Astrocyte (in vitro differentiated cells and primary cell): ENCODE data around the gene ACSF3.
"Not testable (repeated sequence)": the region's sequence is repeated elsewhere in the genome, so short reads cannot be mapped to it uniquely, and the experiment has no call there.

Experiments
- EZH2 ChIP-seq: IDR thresholded peaks from 2 replicates; pipeline ENCODE4 v1.6.1; 2012; ENCODE audit warnings: mild to moderate bottlenecking, low read length, inconsistent platforms; ENCODE audit not compliant: insufficient read depth
- TF ChIP-seq, protein P1 (sequence below): IDR thresholded peaks from 2 replicates; pipeline ENCODE4 v1.5.1; 2011; ENCODE audit warnings: low read depth, mild to moderate bottlenecking, inconsistent platforms, low read length, moderate library complexity; ENCODE audit not compliant: insufficient read depth

DNA sequence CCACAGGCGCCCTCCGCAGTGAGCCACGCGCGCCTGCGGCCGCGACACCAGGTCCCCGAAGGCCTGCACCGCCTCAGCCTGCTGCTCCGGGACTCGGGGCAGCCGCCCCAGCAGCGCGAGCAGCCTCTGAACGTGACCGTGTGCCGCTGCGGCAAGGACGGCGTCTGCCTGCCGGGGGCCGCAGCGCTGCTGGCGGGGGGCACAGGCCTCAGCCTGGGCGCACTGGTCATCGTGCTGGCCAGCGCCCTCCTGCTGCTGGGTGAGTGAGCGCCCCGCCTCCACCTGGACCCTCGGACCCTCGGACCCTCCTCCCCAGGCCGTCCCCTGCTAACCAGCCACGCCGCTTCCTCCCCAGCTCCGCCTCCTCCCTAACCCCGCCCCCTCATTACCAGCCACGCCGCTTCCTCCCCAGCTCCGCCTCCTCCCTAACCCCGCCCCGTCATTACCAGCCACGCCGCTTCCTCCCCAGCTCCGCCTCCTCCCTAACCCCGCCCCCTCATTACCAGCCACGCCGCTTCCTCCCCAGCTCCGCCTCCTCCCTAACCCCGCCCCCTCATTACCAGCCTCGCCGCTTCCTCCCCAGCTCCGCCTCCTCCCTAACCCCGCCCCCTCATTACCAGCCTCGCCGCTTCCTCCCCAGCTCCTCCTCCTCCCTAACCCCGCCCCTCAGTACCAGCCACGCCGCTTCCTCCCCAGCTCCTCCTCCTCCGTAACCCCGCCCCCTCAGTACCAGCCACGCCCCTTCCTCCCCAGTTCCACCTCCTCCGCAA lies 98.7 kb downstream of the ACSF3 start:
- TF ChIP-seq, protein P1, sequence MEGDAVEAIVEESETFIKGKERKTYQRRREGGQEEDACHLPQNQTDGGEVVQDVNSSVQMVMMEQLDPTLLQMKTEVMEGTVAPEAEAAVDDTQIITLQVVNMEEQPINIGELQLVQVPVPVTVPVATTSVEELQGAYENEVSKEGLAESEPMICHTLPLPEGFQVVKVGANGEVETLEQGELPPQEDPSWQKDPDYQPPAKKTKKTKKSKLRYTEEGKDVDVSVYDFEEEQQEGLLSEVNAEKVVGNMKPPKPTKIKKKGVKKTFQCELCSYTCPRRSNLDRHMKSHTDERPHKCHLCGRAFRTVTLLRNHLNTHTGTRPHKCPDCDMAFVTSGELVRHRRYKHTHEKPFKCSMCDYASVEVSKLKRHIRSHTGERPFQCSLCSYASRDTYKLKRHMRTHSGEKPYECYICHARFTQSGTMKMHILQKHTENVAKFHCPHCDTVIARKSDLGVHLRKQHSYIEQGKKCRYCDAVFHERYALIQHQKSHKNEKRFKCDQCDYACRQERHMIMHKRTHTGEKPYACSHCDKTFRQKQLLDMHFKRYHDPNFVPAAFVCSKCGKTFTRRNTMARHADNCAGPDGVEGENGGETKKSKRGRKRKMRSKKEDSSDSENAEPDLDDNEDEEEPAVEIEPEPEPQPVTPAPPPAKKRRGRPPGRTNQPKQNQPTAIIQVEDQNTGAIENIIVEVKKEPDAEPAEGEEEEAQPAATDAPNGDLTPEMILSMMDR: not testable (repeated sequence)
- TF ChIP-seq EZH2: not testable (repeated sequence)
